ENCODE measurements around the gene THAP6. TPM values are rescaled to one million over a fixed set of nuclear protein-coding genes. Genes with fewer than 3 reads are reported as not detected.
"Not testable (repeated sequence)": the region's sequence is repeated elsewhere in the genome, so short reads cannot be mapped to it uniquely, and the experiment has no call there.

The THAP6 gene
- total and polyA plus RNA-seq, 2 donors (not counting 3 experiments of a cell fraction or from before 2014, with no cell fraction given) = 2.1 to 6.8 TPM

GRCh38 chr4:75533339-75533887 is 19.1 kb downstream of the THAP6 start:
- DNase-seq (ENCODE audit: low read depth, low spot score); H3K4me3 ChIP-seq (replicated peaks in 1 of 3; ENCODE audit: insufficient read depth in 1 of 3, low read depth in 1 of 3, low read length in 3 of 3); H3K4me2 ChIP-seq (ENCODE audit: insufficient read depth, low read length); H3K9ac ChIP-seq (replicated peaks; ENCODE audit: extremely low read depth, insufficient read depth, low read length); CTCF ChIA-PET; H3K9me3 ChIP-seq (replicated peaks; ENCODE audit: control insufficient read depth, insufficient read depth, low read length); H2AFZ ChIP-seq (ENCODE audit: low read depth, low read length); H3K36me3 ChIP-seq (ENCODE audit: control insufficient read depth in 2 of 2, extremely low read depth in 1 of 2, insufficient read depth in 2 of 2, low read length in 2 of 2); intact Hi-C loops (cut with micrococcal nuclease); H3K4me1 ChIP-seq (ENCODE audit: control insufficient read depth, extremely low read depth, insufficient read depth, low read length); H3K9me1 ChIP-seq (replicated peaks; ENCODE audit: control insufficient read depth, extremely low read depth, insufficient read depth, low read length); H3K27ac ChIP-seq (ENCODE audit: insufficient read depth, low read depth, low read length); H4K20me1 ChIP-seq (replicated peaks; ENCODE audit: control insufficient read depth, extremely low read depth, insufficient read depth, low read length); dilution Hi-C loops (cut with MboI; ENCODE audit: extremely low pct_ligation_motif_present, low sequenced_read_pairs); POLR2A ChIA-PET; H3K27me3 ChIP-seq (ENCODE audit: control insufficient read depth in 2 of 2, insufficient read depth in 2 of 2, low read length in 2 of 2); FAIRE-seq; BruUV-seq (replicated peaks); H3K79me2 ChIP-seq (ENCODE audit: control insufficient read depth, insufficient read depth, low read length): not testable (repeated sequence)

- H3K4me1 ChIP-seq (ENCODE audit: control insufficient read depth, extremely low read depth, insufficient read depth, low read length); H3K9me3 ChIP-seq (replicated peaks; ENCODE audit: control insufficient read depth, insufficient read depth, low read length); BruUV-seq (replicated peaks); H3K9me1 ChIP-seq (replicated peaks; ENCODE audit: control insufficient read depth, extremely low read depth, insufficient read depth, low read length); H3K79me2 ChIP-seq (ENCODE audit: control insufficient read depth, insufficient read depth, low read length); H3K27ac ChIP-seq (ENCODE audit: insufficient read depth, low read depth, low read length); H2AFZ ChIP-seq (ENCODE audit: low read depth, low read length); intact Hi-C loops (cut with micrococcal nuclease); H3K36me3 ChIP-seq (ENCODE audit: control insufficient read depth in 2 of 2, extremely low read depth in 1 of 2, insufficient read depth in 2 of 2, low read length in 2 of 2); dilution Hi-C loops (cut with MboI; ENCODE audit: extremely low pct_ligation_motif_present, low sequenced_read_pairs); POLR2A ChIA-PET; H3K4me3 ChIP-seq (replicated peaks in 1 of 3; ENCODE audit: insufficient read depth in 1 of 3, low read depth in 1 of 3, low read length in 3 of 3); H4K20me1 ChIP-seq (replicated peaks; ENCODE audit: control insufficient read depth, extremely low read depth, insufficient read depth, low read length); FAIRE-seq; H3K9ac ChIP-seq (replicated peaks; ENCODE audit: extremely low read depth, insufficient read depth, low read length); H3K4me2 ChIP-seq (ENCODE audit: insufficient read depth, low read length); CTCF ChIA-PET; DNase-seq (ENCODE audit: low read depth, low spot score); H3K27me3 ChIP-seq (ENCODE audit: control insufficient read depth in 2 of 2, insufficient read depth in 2 of 2, low read length in 2 of 2): not testable (repeated sequence)
Measured at GRCh38 chr4:75533926-75534325, 19.7 kb downstream of the THAP6 start.

- H3K4me2 ChIP-seq (ENCODE audit: insufficient read depth, low read length); POLR2A ChIA-PET; H3K4me1 ChIP-seq (ENCODE audit: control insufficient read depth, extremely low read depth, insufficient read depth, low read length); H3K27ac ChIP-seq (ENCODE audit: insufficient read depth, low read depth, low read length); H3K9me1 ChIP-seq (replicated peaks; ENCODE audit: control insufficient read depth, extremely low read depth, insufficient read depth, low read length); DNase-seq (ENCODE audit: low read depth, low spot score); H3K9me3 ChIP-seq (replicated peaks; ENCODE audit: control insufficient read depth, insufficient read depth, low read length); BruUV-seq (replicated peaks); H3K4me3 ChIP-seq (replicated peaks in 1 of 3; ENCODE audit: insufficient read depth in 1 of 3, low read depth in 1 of 3, low read length in 3 of 3); H2AFZ ChIP-seq (ENCODE audit: low read depth, low read length); H4K20me1 ChIP-seq (replicated peaks; ENCODE audit: control insufficient read depth, extremely low read depth, insufficient read depth, low read length); dilution Hi-C loops (cut with MboI; ENCODE audit: extremely low pct_ligation_motif_present, low sequenced_read_pairs); H3K9ac ChIP-seq (replicated peaks; ENCODE audit: extremely low read depth, insufficient read depth, low read length); H3K79me2 ChIP-seq (ENCODE audit: control insufficient read depth, insufficient read depth, low read length); CTCF ChIA-PET; FAIRE-seq; intact Hi-C loops (cut with micrococcal nuclease); H3K27me3 ChIP-seq (ENCODE audit: control insufficient read depth in 2 of 2, insufficient read depth in 2 of 2, low read length in 2 of 2); H3K36me3 ChIP-seq (ENCODE audit: control insufficient read depth in 2 of 2, extremely low read depth in 1 of 2, insufficient read depth in 2 of 2, low read length in 2 of 2): not testable (repeated sequence)
Measured at GRCh38 chr4:75537308-75537707, 23.0 kb downstream of the THAP6 start.

Measured in endothelial cell of umbilical vein (primary cell).